Inflammatory macrophage treated with lipopolysaccharide for 4 hours (primary cell): ENCODE measurements around the gene B3GALT4.
"Not testable (repeated sequence)": the region's sequence is repeated elsewhere in the genome, so short reads cannot be mapped to it uniquely, and the experiment has no call there.

Source experiments
- DNase-seq: peaks from one replicate; pipeline ENCODE4 v3.0.0-alpha.2; 2020

Gene B3GALT4

GRCh38 chr6:33272275-33273128 is 4.4 kb upstream of the B3GALT4 start:
- DNase-seq = peak; percentile 39

GRCh38 chr6:33273129-33273923 is 3.6 kb upstream of the B3GALT4 start:
- no peak for DNase-seq

GRCh38 chr6:33273924-33274902 is 2.7 kb upstream of the B3GALT4 start:
- DNase-seq = no peak

- not testable (repeated sequence) for DNase-seq
Measured at GRCh38 chr6:33275795-33276580, 935 bp upstream of the B3GALT4 start.

GRCh38 chr6:33276581-33276863 is 401 bp upstream of the B3GALT4 start:
- DNase-seq = no peak

GRCh38 chr6:33277663-33278391 is 904 bp downstream of the B3GALT4 start:
- no peak for DNase-seq

GRCh38 chr6:33278392-33278741 is 1.4 kb downstream of the B3GALT4 start:
- no peak for DNase-seq

- DNase-seq = no peak
Measured at GRCh38 chr6:33278810-33279209, 1.9 kb downstream of the B3GALT4 start.

GRCh38 chr6:33279257-33279695 is 2.4 kb downstream of the B3GALT4 start:
- DNase-seq = no peak

GRCh38 chr6:33279971-33280511 is 3.1 kb downstream of the B3GALT4 start:
- peak; percentile 55 for DNase-seq

GRCh38 chr6:33280539-33280938 is 3.6 kb downstream of the B3GALT4 start:
- DNase-seq = no peak

GRCh38 chr6:33285214-33285613 is 8.3 kb downstream of the B3GALT4 start:
- not testable (repeated sequence) for DNase-seq

GRCh38 chr6:33286946-33287914 is 10.3 kb downstream of the B3GALT4 start:
- DNase-seq = no peak

GRCh38 chr6:33288141-33288920 is 11.4 kb downstream of the B3GALT4 start:
- no peak for DNase-seq

- peak; percentile 92 for DNase-seq
Measured at GRCh38 chr6:33288921-33289783, 12.2 kb downstream of the B3GALT4 start, which contains the start of the genes PFDN6 and WDR46. PFDN6 (plus strand) TSS chr6:33289601; CDS start chr6:33289857, 256 bp downstream. WDR46 (minus strand) TSS chr6:33289239; CDS start chr6:33289170, 69 bp downstream.

- no peak for DNase-seq
Measured at GRCh38 chr6:33289784-33290315, 12.9 kb downstream of the B3GALT4 start.

GRCh38 chr6:33290459-33290858 is 13.5 kb downstream of the B3GALT4 start:
- DNase-seq = no peak
